Neural cell (in vitro differentiated cells): ENCODE data around the gene PHF5A. TPM values are rescaled to one million over a fixed set of nuclear protein-coding genes. Genes with fewer than 3 reads are reported as not detected.
"Not testable (repeated sequence)": the region's sequence is repeated elsewhere in the genome, so short reads cannot be mapped to it uniquely, and the experiment has no call there.

Experiments
- H2AFZ ChIP-seq: fragments of 200-600, 300-800 bp; sonication (generic), shearing (Covaris generic); 2 replicates; pipeline ENCODE4 v1.6.0; 2014; ENCODE audit warnings: low read depth, mild to moderate bottlenecking, antibody characterized with exemption, low read length, moderate library complexity
- H3F3A ChIP-seq: fragments of 200-600 bp; shearing (Covaris generic); 2 replicates; pipeline ENCODE4 v1.6.1; 2016; ENCODE audit warnings: mild to moderate bottlenecking, moderate library complexity, mixed read lengths, antibody characterized with exemption, low read length; ENCODE audit not compliant: insufficient read depth, poor library complexity, severe bottlenecking
- H3K27ac ChIP-seq: fragments of 200-600, 300-800 bp; sonication (generic), shearing (Covaris generic); 2 replicates; pipeline ENCODE4 v1.5.1; 2014; ENCODE audit warnings: mild to moderate bottlenecking, low read length, moderate library complexity
- H3K27me3 ChIP-seq: fragments of 300-800, 200-600 bp; sonication (generic), shearing (Covaris generic); 2 replicates; pipeline ENCODE4 v1.6.0; 2014; ENCODE audit warnings: mild to moderate bottlenecking, low read depth, low read length, moderate library complexity; ENCODE audit not compliant: insufficient read depth
- H3K36me3 ChIP-seq: fragments of 300-800, 200-600 bp; sonication (generic), shearing (Covaris generic); 2 replicates; pipeline ENCODE4 v1.5.1; 2014; ENCODE audit warnings: mild to moderate bottlenecking, antibody characterized with exemption, low read length, moderate library complexity; ENCODE audit not compliant: insufficient read depth
- H3K4me2 ChIP-seq: fragments of 300-800, 200-600 bp; sonication (generic), shearing (Covaris generic); 2 replicates; pipeline ENCODE4 v1.6.0; 2014; ENCODE audit warnings: mild to moderate bottlenecking, low read length
- H3K4me3 ChIP-seq: fragments of 300-800, 200-600 bp; sonication (generic), shearing (Covaris generic); 2 replicates; pipeline ENCODE4 v1.5.1; 2014; ENCODE audit warnings: mild to moderate bottlenecking, low read length, moderate library complexity
- H3K79me2 ChIP-seq: fragments of 200-600 bp; shearing (Covaris generic); replicated peaks from 2 replicates; pipeline ENCODE4 v1.6.0; 2014; ENCODE audit warnings: mild to moderate bottlenecking, low read length, moderate library complexity; ENCODE audit not compliant: insufficient read depth
- H3K9ac ChIP-seq: fragments of 300-800, 200-600 bp; sonication (generic), shearing (Covaris generic); 2 replicates; pipeline ENCODE4 v1.6.1; 2016; ENCODE audit warnings: mild to moderate bottlenecking, low read length, mixed read lengths
- H3K9me2 ChIP-seq: fragments of 200-600 bp; shearing (Covaris generic); 2 replicates; pipeline ENCODE4 v1.6.1; 2016; ENCODE audit warnings: mild to moderate bottlenecking, low read length, mixed read lengths; ENCODE audit not compliant: insufficient read depth
- H3K9me3 ChIP-seq: fragments of 200-600, 300-800 bp; sonication (generic), shearing (Covaris generic); 2 replicates; pipeline ENCODE4 v1.6.1; 2016; ENCODE audit warnings: mild to moderate bottlenecking, mixed run types, low read length, moderate library complexity, mixed read lengths
- H4K20me1 ChIP-seq: fragments of 200-600 bp; shearing (Covaris generic); 2 replicates; pipeline ENCODE4 v1.6.1; 2016; ENCODE audit warnings: mild to moderate bottlenecking, mixed run types; ENCODE audit not compliant: insufficient read depth
- EP300 ChIP-seq: fragments of 450-650 bp; conservative IDR thresholded peaks from 2 replicates; pipeline ENCODE4 v1.6.1; 2014; ENCODE audit warnings: antibody characterized with exemption, mild to moderate bottlenecking, moderate library complexity; ENCODE audit not compliant: poor library complexity, severe bottlenecking
- EZH2 ChIP-seq: fragments of 200-600, 300-800 bp; shearing (Covaris generic), sonication (generic); IDR thresholded peaks from 2 replicates; pipeline ENCODE4 v1.6.1; 2014; ENCODE audit warnings: antibody characterized with exemption, low read length, borderline replicate concordance, mild to moderate bottlenecking; ENCODE audit not compliant: insufficient read depth, poor library complexity, severe bottlenecking
- MXI1 ChIP-seq: fragments of 450-650 bp; conservative IDR thresholded peaks from 2 replicates; pipeline ENCODE4 v1.6.1; 2014; ENCODE audit warnings: antibody characterized with exemption, mild to moderate bottlenecking; ENCODE audit not compliant: poor library complexity, severe bottlenecking
- POLR2AphosphoS5 ChIP-seq: IDR thresholded peaks from 2 replicates; pipeline ENCODE4 v1.6.1; 2012
- RAD21 ChIP-seq: fragments of 450-650 bp; conservative IDR thresholded peaks from 2 replicates; pipeline ENCODE4 v1.6.1; 2014; ENCODE audit warnings: antibody characterized with exemption, mild to moderate bottlenecking, moderate library complexity
- SMC3 ChIP-seq: fragments of 450-650 bp; conservative IDR thresholded peaks from 2 replicates; pipeline ENCODE4 v1.6.1; 2014; ENCODE audit warnings: antibody characterized with exemption, mild to moderate bottlenecking, moderate library complexity; ENCODE audit not compliant: poor library complexity
- TAF1 ChIP-seq: IDR thresholded peaks from 2 replicates; pipeline ENCODE4 v1.6.1; 2012; ENCODE audit warnings: low read depth
- polyA plus RNA-seq: library from polyadenylated mRNA; depleted of rRNA; stranded (reverse); fragments of >200 nt; gene quantifications from 2 replicates; pipeline ENCODE4 v1.2.3, GENCODE V29; 2014
- TF ChIP-seq, protein P1 (sequence below): IDR thresholded peaks from 2 replicates; pipeline ENCODE4 v1.6.1; 2012; ENCODE audit warnings: borderline replicate concordance
- TF ChIP-seq, protein P2 (sequence below): fragments of 450-650 bp; IDR thresholded peaks from 2 replicates; pipeline ENCODE4 v1.5.1; 2014; ENCODE audit warnings: antibody characterized with exemption, mild to moderate bottlenecking, moderate library complexity; ENCODE audit not compliant: poor library complexity, severe bottlenecking

The PHF5A gene
- polyA plus RNA-seq, 1 donor from 2014 or later = 148 TPM

DNA sequence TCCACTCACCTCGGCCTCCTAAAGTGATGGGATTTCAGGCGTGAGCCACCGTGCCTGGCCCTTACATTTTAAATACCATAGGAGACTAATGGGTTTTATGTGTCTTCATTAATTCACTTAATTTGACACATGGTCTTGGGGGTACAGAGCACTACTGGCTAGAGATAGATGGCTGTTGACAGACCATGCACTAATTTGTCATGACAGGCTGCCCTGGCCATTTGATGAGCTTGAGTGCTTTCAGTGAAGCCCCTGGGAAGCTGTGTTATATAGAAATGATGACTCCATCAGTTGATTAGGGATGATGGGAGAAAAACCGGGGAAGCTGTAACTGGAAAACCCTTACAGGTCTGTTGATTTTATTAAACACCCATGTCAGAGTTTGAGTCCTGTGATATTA lies 6.6 kb downstream of the PHF5A start:
- Histone ChIP-seq H3K27ac (no peak overlapping the region), H3K27me3 (no peaks in the 10 kb centered on the region), H3K9ac (no peak overlapping the region), H2AFZ (no peak overlapping the region), H3K9me2 (no peaks in the 10 kb centered on the region), H3K9me3 (no peaks in the 10 kb centered on the region), H3K36me3 (no peaks in the 10 kb centered on the region), H3K79me2 (peaks cover 6% of the 10 kb centered on the region), H4K20me1 (no peaks in the 10 kb centered on the region), H3K4me3 (no peak overlapping the region), H3K4me2 (no peak overlapping the region), H3F3A (no peaks in the 10 kb centered on the region)
- TF ChIP-seq POLR2AphosphoS5 (no peak), EP300 (no peak), SMC3 (no peak), MXI1 (no peak)
- TF ChIP-seq, protein P1, sequence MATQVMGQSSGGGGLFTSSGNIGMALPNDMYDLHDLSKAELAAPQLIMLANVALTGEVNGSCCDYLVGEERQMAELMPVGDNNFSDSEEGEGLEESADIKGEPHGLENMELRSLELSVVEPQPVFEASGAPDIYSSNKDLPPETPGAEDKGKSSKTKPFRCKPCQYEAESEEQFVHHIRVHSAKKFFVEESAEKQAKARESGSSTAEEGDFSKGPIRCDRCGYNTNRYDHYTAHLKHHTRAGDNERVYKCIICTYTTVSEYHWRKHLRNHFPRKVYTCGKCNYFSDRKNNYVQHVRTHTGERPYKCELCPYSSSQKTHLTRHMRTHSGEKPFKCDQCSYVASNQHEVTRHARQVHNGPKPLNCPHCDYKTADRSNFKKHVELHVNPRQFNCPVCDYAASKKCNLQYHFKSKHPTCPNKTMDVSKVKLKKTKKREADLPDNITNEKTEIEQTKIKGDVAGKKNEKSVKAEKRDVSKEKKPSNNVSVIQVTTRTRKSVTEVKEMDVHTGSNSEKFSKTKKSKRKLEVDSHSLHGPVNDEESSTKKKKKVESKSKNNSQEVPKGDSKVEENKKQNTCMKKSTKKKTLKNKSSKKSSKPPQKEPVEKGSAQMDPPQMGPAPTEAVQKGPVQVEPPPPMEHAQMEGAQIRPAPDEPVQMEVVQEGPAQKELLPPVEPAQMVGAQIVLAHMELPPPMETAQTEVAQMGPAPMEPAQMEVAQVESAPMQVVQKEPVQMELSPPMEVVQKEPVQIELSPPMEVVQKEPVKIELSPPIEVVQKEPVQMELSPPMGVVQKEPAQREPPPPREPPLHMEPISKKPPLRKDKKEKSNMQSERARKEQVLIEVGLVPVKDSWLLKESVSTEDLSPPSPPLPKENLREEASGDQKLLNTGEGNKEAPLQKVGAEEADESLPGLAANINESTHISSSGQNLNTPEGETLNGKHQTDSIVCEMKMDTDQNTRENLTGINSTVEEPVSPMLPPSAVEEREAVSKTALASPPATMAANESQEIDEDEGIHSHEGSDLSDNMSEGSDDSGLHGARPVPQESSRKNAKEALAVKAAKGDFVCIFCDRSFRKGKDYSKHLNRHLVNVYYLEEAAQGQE = no peak

DNA sequence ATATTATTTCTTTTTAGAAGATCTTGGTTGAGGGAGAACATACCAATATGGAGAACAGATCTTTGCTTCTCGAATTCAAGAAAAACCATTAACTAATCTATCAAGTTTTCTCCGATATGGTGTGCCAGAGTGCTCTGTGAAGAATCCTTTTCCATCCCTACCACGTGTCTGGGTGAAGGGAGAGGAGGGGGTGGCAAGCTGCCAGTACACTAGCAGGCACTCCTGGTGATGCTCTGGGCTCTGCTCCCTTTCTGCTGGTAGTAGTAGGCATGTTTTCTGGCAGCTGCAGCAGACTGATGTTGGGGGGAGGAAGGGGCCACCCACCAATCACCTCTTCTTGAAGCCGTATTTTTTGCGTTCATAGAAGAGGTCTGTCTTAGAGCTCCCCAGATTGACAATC lies 8.4 kb downstream of the PHF5A start:
- not testable (repeated sequence) for H3K27me3 ChIP-seq, H3K79me2 ChIP-seq, H3K36me3 ChIP-seq, H3K4me2 ChIP-seq, H3K9me3 ChIP-seq, H3K9ac ChIP-seq, H4K20me1 ChIP-seq, H3K27ac ChIP-seq, H3K9me2 ChIP-seq, H3K4me3 ChIP-seq, H3F3A ChIP-seq, H2AFZ ChIP-seq

DNA sequence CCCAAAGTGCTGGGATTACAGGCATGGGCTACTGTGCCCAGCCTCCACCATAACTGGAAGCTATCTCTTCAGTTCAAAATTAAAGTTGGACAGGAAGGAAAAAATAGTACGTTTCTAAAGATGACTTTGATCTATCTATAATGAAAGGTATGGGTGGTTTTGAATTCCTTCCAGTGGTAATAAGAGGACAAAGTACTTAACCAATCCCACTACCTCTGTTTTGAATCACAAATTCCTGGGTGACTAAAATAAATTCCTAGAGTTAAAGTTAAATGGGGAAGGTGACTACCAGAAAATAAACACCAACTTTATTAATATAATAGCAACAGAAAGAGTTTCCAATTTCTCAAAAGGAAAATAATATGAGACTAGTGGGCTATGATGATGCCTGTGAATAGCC lies 9.1 kb downstream of the PHF5A start:
- H3K36me3 ChIP-seq = no peaks in the 10 kb centered on the region
- no peaks in the 10 kb centered on the region for H3F3A ChIP-seq
- TF ChIP-seq, protein P1 = no peak
- TF ChIP-seq SMC3 (no peak), POLR2AphosphoS5 (no peak), RAD21 (no peak), MXI1 (no peak), EP300 (no peak), EZH2 (no peak), TAF1 (no peak)
- TF ChIP-seq, protein P2, sequence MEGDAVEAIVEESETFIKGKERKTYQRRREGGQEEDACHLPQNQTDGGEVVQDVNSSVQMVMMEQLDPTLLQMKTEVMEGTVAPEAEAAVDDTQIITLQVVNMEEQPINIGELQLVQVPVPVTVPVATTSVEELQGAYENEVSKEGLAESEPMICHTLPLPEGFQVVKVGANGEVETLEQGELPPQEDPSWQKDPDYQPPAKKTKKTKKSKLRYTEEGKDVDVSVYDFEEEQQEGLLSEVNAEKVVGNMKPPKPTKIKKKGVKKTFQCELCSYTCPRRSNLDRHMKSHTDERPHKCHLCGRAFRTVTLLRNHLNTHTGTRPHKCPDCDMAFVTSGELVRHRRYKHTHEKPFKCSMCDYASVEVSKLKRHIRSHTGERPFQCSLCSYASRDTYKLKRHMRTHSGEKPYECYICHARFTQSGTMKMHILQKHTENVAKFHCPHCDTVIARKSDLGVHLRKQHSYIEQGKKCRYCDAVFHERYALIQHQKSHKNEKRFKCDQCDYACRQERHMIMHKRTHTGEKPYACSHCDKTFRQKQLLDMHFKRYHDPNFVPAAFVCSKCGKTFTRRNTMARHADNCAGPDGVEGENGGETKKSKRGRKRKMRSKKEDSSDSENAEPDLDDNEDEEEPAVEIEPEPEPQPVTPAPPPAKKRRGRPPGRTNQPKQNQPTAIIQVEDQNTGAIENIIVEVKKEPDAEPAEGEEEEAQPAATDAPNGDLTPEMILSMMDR = no peak
- no peak overlapping the region for H3K9ac ChIP-seq
- no peak overlapping the region for H3K4me2 ChIP-seq
- H4K20me1 ChIP-seq = no peaks in the 10 kb centered on the region
- no peaks in the 10 kb centered on the region for H3K79me2 ChIP-seq
- no peaks in the 10 kb centered on the region for H3K27me3 ChIP-seq
- no peak overlapping the region for H2AFZ ChIP-seq
- H3K9me3 ChIP-seq = no peaks in the 10 kb centered on the region
- no peak overlapping the region for H3K4me3 ChIP-seq
- no peaks in the 10 kb centered on the region for H3K9me2 ChIP-seq
- no peak overlapping the region for H3K27ac ChIP-seq
